DND-41 (cell line): ENCODE data around the gene SPINK1.

Experiments
- EZH2 ChIP-seq: IDR thresholded peaks from 3 replicates; pipeline ENCODE4 v1.6.1; 2012; ENCODE audit warnings: borderline replicate concordance, low read depth, mild to moderate bottlenecking, moderate library complexity, low read length, inconsistent platforms; ENCODE audit not compliant: severe bottlenecking
- TF ChIP-seq, protein P1 (sequence below): IDR thresholded peaks from 2 replicates; pipeline ENCODE4 v1.5.1; 2012; ENCODE audit warnings: borderline replicate concordance, low read length, moderate library complexity, mild to moderate bottlenecking; ENCODE audit not compliant: poor library complexity, severe bottlenecking; ENCODE audit errors: extremely low read depth

GRCh38 chr5:147819261-147819770 is 12.2 kb downstream of the SPINK1 start:
- TF ChIP-seq, protein P1, sequence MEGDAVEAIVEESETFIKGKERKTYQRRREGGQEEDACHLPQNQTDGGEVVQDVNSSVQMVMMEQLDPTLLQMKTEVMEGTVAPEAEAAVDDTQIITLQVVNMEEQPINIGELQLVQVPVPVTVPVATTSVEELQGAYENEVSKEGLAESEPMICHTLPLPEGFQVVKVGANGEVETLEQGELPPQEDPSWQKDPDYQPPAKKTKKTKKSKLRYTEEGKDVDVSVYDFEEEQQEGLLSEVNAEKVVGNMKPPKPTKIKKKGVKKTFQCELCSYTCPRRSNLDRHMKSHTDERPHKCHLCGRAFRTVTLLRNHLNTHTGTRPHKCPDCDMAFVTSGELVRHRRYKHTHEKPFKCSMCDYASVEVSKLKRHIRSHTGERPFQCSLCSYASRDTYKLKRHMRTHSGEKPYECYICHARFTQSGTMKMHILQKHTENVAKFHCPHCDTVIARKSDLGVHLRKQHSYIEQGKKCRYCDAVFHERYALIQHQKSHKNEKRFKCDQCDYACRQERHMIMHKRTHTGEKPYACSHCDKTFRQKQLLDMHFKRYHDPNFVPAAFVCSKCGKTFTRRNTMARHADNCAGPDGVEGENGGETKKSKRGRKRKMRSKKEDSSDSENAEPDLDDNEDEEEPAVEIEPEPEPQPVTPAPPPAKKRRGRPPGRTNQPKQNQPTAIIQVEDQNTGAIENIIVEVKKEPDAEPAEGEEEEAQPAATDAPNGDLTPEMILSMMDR: no peak
- no peak for TF ChIP-seq EZH2
